Panc1 (cell line): ENCODE data around the gene PTPRR. TPM values are rescaled to one million over a fixed set of nuclear protein-coding genes. Genes with fewer than 3 reads are reported as not detected.

Source experiments
- ATAC-seq: fragments of 200-7000 bp; cut with Tn5 transposase; 2 replicates; pipeline ENCODE4 v1.9.1; 2020; ENCODE audit warnings: mild to moderate bottlenecking, moderate library complexity
- BruUV-seq: library from RNA; stranded (reverse); fragments of 400-500 nt; replicated peaks from 2 replicates; lab custom pipeline; 2021; lab: Mats Ljungman, UMichigan
- CTCF ChIA-PET: fragments of 300-600 bp; sonication (Branson Sonifier 250); formaldehyde crosslinking; loops from one replicate; lab custom pipeline; 2022; ENCODE audit warnings: antibody characterized with exemption; lab: Charles Lee
- POLR2A ChIA-PET: fragments of 300-600 bp; sonication (Branson Sonifier 250); formaldehyde crosslinking; loops from one replicate; lab custom pipeline; 2022; ENCODE audit warnings: antibody characterized with exemption; lab: Charles Lee
- DNase-seq: peaks from one replicate; pipeline ENCODE4 v3.0.0-alpha.2; 2010; ENCODE audit warnings: low read depth, low spot score
- H3K27ac ChIP-seq: 2 replicates; pipeline ENCODE4 v1.5.1; 2011; ENCODE audit warnings: mild to moderate bottlenecking, low read length, inconsistent platforms
- H3K27me3 ChIP-seq: fragments of 200-500 bp; sonication (Bioruptor generic); 2 replicates; pipeline ENCODE4 v1.6.0; 2014; ENCODE audit warnings: low read length, inconsistent platforms; ENCODE audit not compliant: control insufficient read depth, insufficient read depth
- H3K36me3 ChIP-seq: fragments of 200-500 bp; sonication (Bioruptor generic); 2 replicates; pipeline ENCODE4 v1.5.1; 2014; ENCODE audit warnings: inconsistent platforms, mild to moderate bottlenecking, low read length, moderate library complexity; ENCODE audit not compliant: control insufficient read depth, insufficient read depth
- H3K4me1 ChIP-seq: 2 replicates; pipeline ENCODE4 v1.5.1; 2011; ENCODE audit warnings: inconsistent platforms, mild to moderate bottlenecking, low read length, moderate library complexity; ENCODE audit not compliant: control insufficient read depth, insufficient read depth
- H3K4me3 ChIP-seq, 2 experiments: 2 replicates each; pipeline ENCODE4 v1.5.1; 2011 to 2012; ENCODE audit warnings: low read depth in 2 of 2, low read length in 2 of 2, mild to moderate bottlenecking in 2 of 2, inconsistent platforms in 1 of 2, moderate library complexity in 1 of 2
- H3K9me3 ChIP-seq: fragments of 200-500 bp; sonication (Bioruptor generic); 2 replicates; pipeline ENCODE4 v1.5.1; 2014; ENCODE audit warnings: low read depth, mild to moderate bottlenecking, inconsistent platforms, low read length, moderate library complexity; ENCODE audit not compliant: control insufficient read depth, insufficient read depth
- CTCF ChIP-seq: fragments of 450-650 bp; IDR thresholded peaks from 2 replicates; pipeline ENCODE4 v1.5.1; 2017; ENCODE audit warnings: mild to moderate bottlenecking
- POLR2AphosphoS5 ChIP-seq: IDR thresholded peaks from 2 replicates; pipeline ENCODE4 v1.6.1; 2012; ENCODE audit warnings: mild to moderate bottlenecking, low read depth, low read length, moderate library complexity
- REST ChIP-seq, 2 experiments: IDR thresholded peaks; 2 replicates each; pipeline ENCODE4 v1.6.1; 2011 to 2012; ENCODE audit warnings: low read depth in 2 of 2, control low read depth in 1 of 2, low read length in 1 of 2, mild to moderate bottlenecking in 1 of 2, moderate library complexity in 1 of 2; ENCODE audit not compliant: insufficient read depth in 1 of 2
- SIN3A ChIP-seq: IDR thresholded peaks from 2 replicates; pipeline ENCODE4 v1.6.1; 2012; ENCODE audit warnings: low read depth, mild to moderate bottlenecking, low read length, moderate library complexity, borderline replicate concordance; ENCODE audit not compliant: insufficient read depth
- TCF7L2 ChIP-seq: IDR thresholded peaks from 2 replicates; pipeline ENCODE4 v1.6.1; 2011; ENCODE audit warnings: mild to moderate bottlenecking, low read depth, low read length, inconsistent platforms
- in situ Hi-C: cut with HindIII; loops from 2 replicates; pipeline ENCODE4 v1.10.0; 2016; ENCODE audit warnings: low sequenced_read_pairs, low pct_unique_long_range_greater_than_20kb
- intact Hi-C: fragments of 100-400 bp; cut with micrococcal nuclease; formaldehyde crosslinking; loops from one replicate; pipeline ENCODE4 v1.10.0; 2022; ENCODE audit not compliant: unreplicated experiment
- total RNA-seq: library from RNA; stranded (reverse); gene quantifications from one replicate; pipeline ENCODE4 v1.2.1, GENCODE V29; 2021; ENCODE audit not compliant: unreplicated experiment

The PTPRR gene
- total RNA-seq, 1 experiment from 2014 or later: not detected

GRCh38 chr12:70919597-70920035, 922 bp downstream of the PTPRR start:
- ChIA-PET CTCF (no interaction called here), POLR2A (no interaction called here)
- DNase-seq: no peak
- intact Hi-C loops: no loop called here
- Histone ChIP-seq H3K4me1 (no peaks in the 10 kb centered on the region), H3K9me3 (no peaks in the 10 kb centered on the region), H3K36me3 (no peaks in the 10 kb centered on the region), H3K27me3 (peaks cover 2% of the 10 kb centered on the region), H3K27ac (no peak overlapping the region), H3K4me3 (no peak overlapping the region; a peak in 1 of 4 replicates)
- no TSS peak for BruUV-seq
- no peak for ATAC-seq
- TF ChIP-seq REST (IDR thresholded peaks at IDR 0.05; ENCODE audit: insufficient read depth in 1 of 2, low read depth in 2 of 2, low read length in 1 of 2) (peak; percentile 57 to 77; a peak in 2 of 4 replicates), SIN3A (no peak)
- in situ Hi-C loops: no loop called here

- intact Hi-C loops (no loop called here), in situ Hi-C loops (no loop called here)
- BruUV-seq: no TSS peak
- Histone ChIP-seq H3K27me3 (peaks cover 2% of the 10 kb centered on the region), H3K9me3 (no peaks in the 10 kb centered on the region), H3K4me3 (no peak overlapping the region), H3K27ac (no peak overlapping the region), H3K4me1 (no peaks in the 10 kb centered on the region), H3K36me3 (no peaks in the 10 kb centered on the region)
- ATAC-seq (no peak), DNase-seq (no peak)
- CTCF ChIA-PET: no interaction called here
- POLR2A ChIA-PET: no interaction called here
- no peak for TF ChIP-seq POLR2AphosphoS5
- no peak for TF ChIP-seq SIN3A
- TF ChIP-seq TCF7L2: no peak
- TF ChIP-seq REST (IDR thresholded peaks at IDR 0.05; ENCODE audit: insufficient read depth in 1 of 2, low read depth in 2 of 2, low read length in 1 of 2): no peak
- no peak for TF ChIP-seq CTCF
Observed at GRCh38 chr12:70919176-70919575, 1.4 kb downstream of the PTPRR start.
